Urinary bladder (tissue), 4 donors: ENCODE results near the gene SLC13A5. TPM values are rescaled to one million over a fixed set of nuclear protein-coding genes. Genes with fewer than 3 reads are reported as not detected.

Experiments used
- DNase-seq: peaks from one replicate; pipeline ENCODE4 v3.0.0-alpha.2; 2015; ENCODE audit errors: extremely low spot score
- H3K27ac ChIP-seq: one replicate; pipeline ENCODE4 v1.5.1; 2013; ENCODE audit warnings: low read depth, mild to moderate bottlenecking, moderate library complexity
- H3K36me3 ChIP-seq: one replicate; pipeline ENCODE4 v1.6.1; 2013; ENCODE audit warnings: mild to moderate bottlenecking, moderate library complexity; ENCODE audit not compliant: insufficient read depth
- H3K4me1 ChIP-seq: one replicate; pipeline ENCODE4 v1.6.1; 2013; ENCODE audit warnings: mild to moderate bottlenecking, moderate library complexity; ENCODE audit not compliant: insufficient read depth
- H3K4me3 ChIP-seq: one replicate; pipeline ENCODE4 v1.5.1; 2013; ENCODE audit warnings: low read depth, low read length
- WGBS: extraction: QIAGEN DNeasy Blood & Tissue Kit; methylation state at CpG from one replicate; pipeline ENCODE4 v1.1.7; 2013; 5-methylcytosine and 5-hydroxymethylcytosine counted together
- polyA plus RNA-seq: library from polyadenylated mRNA; stranded (reverse); fragments of 200-250 nt; gene quantifications from one replicate; pipeline ENCODE4 v1.2.3, GENCODE V29; 2013
- total RNA-seq: library from RNA; depleted of rRNA; stranded (reverse); fragments of >200 nt; gene quantifications from one replicate; pipeline ENCODE4 v1.2.3, GENCODE V29; 2014
- donor health status: healthy with polysubstance abuse.
- donor health status: healthy.

SLC13A5 gene
- total and polyA plus RNA-seq, 2 donors, result 0.10 TPM; not detected in 1

- H3K4me1 ChIP-seq, result no peaks in the 10 kb centered on the region
- DNase-seq, result no peak
- no peaks in the 10 kb centered on the region for H3K36me3 ChIP-seq
- WGBS, result 82% methylated on average over 14 of the region's 14 CpGs
- no peak overlapping the region for H3K27ac ChIP-seq
- H3K4me3 ChIP-seq, result no peak overlapping the region
Measured at GRCh38 chr17:6684881-6685767, 28.0 kb downstream of the SLC13A5 start.

- no peak for DNase-seq
- Histone ChIP-seq H3K4me1 (no peaks in the 10 kb centered on the region), H3K36me3 (no peaks in the 10 kb centered on the region), H3K27ac (no peak overlapping the region), H3K4me3 (no peak overlapping the region)
- 68% methylated on average over 7 of the region's 7 CpGs for WGBS
Measured at GRCh38 chr17:6684460-6684783, 28.7 kb downstream of the SLC13A5 start.

GRCh38 chr17:6683730-6684459 lies 29.3 kb downstream of the SLC13A5 start:
- no peaks in the 10 kb centered on the region for H3K36me3 ChIP-seq
- no peak overlapping the region for H3K4me3 ChIP-seq
- WGBS, result 87% methylated on average over 3 of the region's 3 CpGs
- H3K4me1 ChIP-seq, result no peaks in the 10 kb centered on the region
- no peak overlapping the region for H3K27ac ChIP-seq
- no peak for DNase-seq

DNA sequence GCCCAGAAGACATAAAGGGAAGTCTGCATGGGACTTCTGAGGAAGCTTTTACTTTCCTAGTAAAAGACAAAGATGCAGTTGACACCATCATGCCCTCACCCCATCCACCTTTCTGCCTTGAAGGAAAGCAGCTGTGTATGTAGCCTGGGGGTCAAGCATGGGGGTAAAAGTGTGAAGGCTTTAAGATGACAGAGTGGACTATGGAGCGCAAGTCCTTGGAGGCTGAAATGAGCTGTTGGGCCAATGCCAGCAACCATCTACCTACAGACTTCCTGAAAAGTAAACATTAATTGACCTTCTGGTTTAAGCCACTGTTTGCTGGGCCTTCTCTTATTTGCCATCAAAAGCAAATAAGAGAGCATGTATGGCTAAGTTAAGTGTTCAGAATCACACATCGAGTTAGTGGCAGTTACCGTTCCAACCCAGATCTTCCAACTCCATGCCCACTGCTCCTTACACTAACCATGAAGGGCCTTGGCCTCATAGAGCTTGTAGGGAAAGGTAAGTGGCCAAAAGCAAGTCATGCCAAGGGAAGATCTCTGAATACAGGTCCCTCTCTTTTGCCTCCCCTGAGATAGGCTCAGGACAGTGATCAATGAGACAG lies 30.0 kb downstream of the SLC13A5 start:
- DNase-seq, result no peak
- Histone ChIP-seq H3K27ac (no peak overlapping the region), H3K4me3 (no peak overlapping the region), H3K4me1 (no peaks in the 10 kb centered on the region), H3K36me3 (no peaks in the 10 kb centered on the region)
- WGBS, result 93% methylated on average over 3 of the region's 3 CpGs

DNA sequence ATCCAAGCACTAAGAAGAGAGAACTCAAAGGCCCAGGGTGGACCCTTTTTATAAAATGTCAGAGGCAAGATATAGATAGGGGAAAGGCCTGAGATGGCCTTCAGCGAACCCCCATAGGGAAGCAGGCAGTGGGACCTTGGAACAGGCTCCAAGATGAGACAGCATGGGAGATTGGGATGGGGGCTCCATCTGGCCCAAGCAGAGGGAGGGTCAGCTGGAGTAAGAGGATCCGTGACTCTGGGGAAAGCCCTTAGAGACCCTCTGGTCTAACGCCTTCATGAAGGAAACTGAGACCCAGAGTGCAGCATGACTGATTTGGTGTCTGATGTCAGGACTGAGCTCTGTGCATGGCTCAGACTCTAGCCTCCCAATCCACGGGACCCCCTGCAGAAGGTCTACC lies 30.8 kb downstream of the SLC13A5 start:
- 88% methylated on average over 4 of the region's 4 CpGs for WGBS
- Histone ChIP-seq H3K27ac (no peak overlapping the region), H3K4me1 (no peaks in the 10 kb centered on the region), H3K4me3 (no peak overlapping the region), H3K36me3 (no peaks in the 10 kb centered on the region)
- DNase-seq, result no peak

- Histone ChIP-seq H3K4me1 (no peaks in the 10 kb centered on the region), H3K27ac (no peak overlapping the region), H3K36me3 (no peaks in the 10 kb centered on the region), H3K4me3 (no peak overlapping the region)
- 64% methylated on average over 5 of the region's 5 CpGs for WGBS
- no peak for DNase-seq
Measured at GRCh38 chr17:6681671-6682070, 31.5 kb downstream of the SLC13A5 start.

- 60% methylated on average over 4 of the region's 4 CpGs for WGBS
- no peak overlapping the region for H3K4me3 ChIP-seq
Measured at GRCh38 chr17:6681176-6681575, 32.0 kb downstream of the SLC13A5 start.

DNA sequence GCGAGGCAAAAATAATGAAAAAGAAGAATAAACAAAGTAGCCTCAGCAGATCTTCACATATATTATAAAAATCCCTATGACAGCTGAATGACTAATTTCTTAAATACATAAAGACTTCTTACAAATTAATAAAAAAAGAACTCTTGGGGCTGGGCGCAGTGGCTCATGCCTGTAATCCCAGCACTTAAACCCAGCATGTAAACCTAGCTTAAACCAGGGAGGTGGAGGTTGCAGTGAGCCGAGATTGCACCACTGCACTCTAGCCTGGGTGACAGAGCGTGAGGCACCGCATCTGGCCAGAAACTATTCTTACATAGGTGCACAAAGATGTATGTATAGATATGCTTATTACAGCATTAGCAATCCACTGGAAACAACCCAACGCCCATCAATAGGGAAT lies 33.9 kb downstream of the SLC13A5 start:
- no peak for DNase-seq
- Histone ChIP-seq H3K27ac (no peak overlapping the region), H3K4me1 (no peaks in the 10 kb centered on the region), H3K4me3 (no peak overlapping the region), H3K36me3 (no peaks in the 10 kb centered on the region)
- 72% methylated on average over 6 of the region's 6 CpGs for WGBS

More at GRCh38 chr17:6681176-6681575, 32.0 kb downstream of the SLC13A5 start:
- H3K36me3 ChIP-seq, result no peaks in the 10 kb centered on the region
- H3K4me1 ChIP-seq, result no peaks in the 10 kb centered on the region
- H3K27ac ChIP-seq, result no peak overlapping the region
- no peak for DNase-seq

GRCh38 chr17:6677946-6678345 lies 35.2 kb downstream of the SLC13A5 start:
- no peak for DNase-seq
- WGBS, result 71% methylated on average over 7 of the region's 7 CpGs

GRCh38 chr17:6677158-6677831 lies 35.9 kb downstream of the SLC13A5 start:
- WGBS, result 36% methylated on average over 16 of the region's 16 CpGs

More at GRCh38 chr17:6677946-6678345, 35.2 kb downstream of the SLC13A5 start:
- no peaks in the 10 kb centered on the region for H3K36me3 ChIP-seq
- no peak overlapping the region for H3K4me3 ChIP-seq
- no peak overlapping the region for H3K27ac ChIP-seq
- H3K4me1 ChIP-seq, result no peaks in the 10 kb centered on the region

GRCh38 chr17:6676802-6677157 lies 36.4 kb downstream of the SLC13A5 start:
- Histone ChIP-seq H3K27ac (no peak overlapping the region), H3K4me1 (no peaks in the 10 kb centered on the region), H3K36me3 (no peaks in the 10 kb centered on the region), H3K4me3 (no peak overlapping the region)
- DNase-seq, result no peak
- WGBS, result 65% methylated on average over 6 of the region's 6 CpGs

More at GRCh38 chr17:6677158-6677831, 35.9 kb downstream of the SLC13A5 start:
- Histone ChIP-seq H3K36me3 (no peaks in the 10 kb centered on the region), H3K4me1 (no peaks in the 10 kb centered on the region), H3K27ac (no peak overlapping the region), H3K4me3 (no peak overlapping the region)
- DNase-seq, result no peak

- no peak overlapping the region for H3K27ac ChIP-seq
- no peak for DNase-seq
- H3K4me1 ChIP-seq, result no peaks in the 10 kb centered on the region
- WGBS, result 69% methylated on average over 11 of the region's 11 CpGs
- H3K4me3 ChIP-seq, result no peak overlapping the region
- H3K36me3 ChIP-seq, result no peaks in the 10 kb centered on the region
Measured at GRCh38 chr17:6675201-6675825, 37.9 kb downstream of the SLC13A5 start.

DNA sequence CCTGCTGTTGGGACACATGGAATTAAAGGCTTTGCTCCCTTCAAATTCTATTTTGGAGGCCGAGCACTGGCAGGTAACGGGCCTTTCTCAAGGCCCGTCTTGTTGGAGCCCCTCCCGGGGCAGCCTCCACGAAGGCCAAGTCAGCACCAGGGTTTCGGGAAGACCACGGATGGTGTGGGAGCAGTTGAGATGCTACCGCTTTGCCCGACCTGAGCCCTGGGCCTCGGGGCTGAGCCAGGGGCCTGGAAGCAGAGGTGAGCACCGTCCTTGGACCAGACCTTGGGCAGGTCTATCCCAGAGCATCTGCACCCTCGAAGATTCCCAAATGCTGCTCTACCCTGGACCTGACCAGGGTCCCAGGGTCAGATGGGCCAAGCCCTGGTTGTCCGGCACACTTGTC lies 38.6 kb downstream of the SLC13A5 start:
- no peak overlapping the region for H3K27ac ChIP-seq
- 93% methylated on average over 13 of the region's 13 CpGs for WGBS
- H3K4me1 ChIP-seq, result no peaks in the 10 kb centered on the region
- no peaks in the 10 kb centered on the region for H3K36me3 ChIP-seq
- DNase-seq, result no peak
- no peak overlapping the region for H3K4me3 ChIP-seq
